ENCODE data around the gene ATXN2. TPM values are rescaled to one million over a fixed set of nuclear protein-coding genes. Genes with fewer than 3 reads are reported as not detected.

ATXN2 gene
- total RNA-seq, 1 experiment from 2014 or later, result 72.9 TPM

DNA sequence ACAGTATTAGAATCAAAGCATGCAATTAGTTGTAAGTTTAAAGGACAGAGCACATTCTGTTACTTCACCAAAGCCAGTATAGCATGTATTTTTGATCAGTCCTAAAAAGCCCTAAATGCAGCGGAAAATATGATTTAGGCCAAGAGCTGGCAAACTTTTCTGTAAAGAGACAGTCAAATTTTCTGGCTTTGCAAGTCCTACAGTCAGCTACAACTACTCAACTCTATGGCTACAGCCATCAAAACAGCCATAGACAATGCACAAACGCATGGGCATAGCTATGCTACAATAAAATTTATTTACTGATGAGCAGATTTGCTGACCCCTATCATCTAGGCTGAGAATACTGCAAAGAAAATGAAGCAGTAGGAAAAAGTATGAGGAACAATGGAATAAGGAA is 52.9 kb downstream of the ATXN2 start:
- WGBS (ENCODE audit: extremely low coverage, insufficient read length, low lambda C conversion rate), result no CpG with 5 or more reads among the region's 2 CpGs
- H3K9me3 Mint-ChIP-seq, result no peaks in the 10 kb centered on the region

More for the DNA sequence above, 52.9 kb downstream of the ATXN2 start:
- Histone ChIP-seq H4K8ac (replicated peaks; ENCODE audit: insufficient read length, low read depth, low read length) (no peak overlapping the region), H3K18ac (ENCODE audit: insufficient read length, low read depth, low read length) (no peak overlapping the region), H3K4me2 (ENCODE audit: insufficient read depth, insufficient read length, low read length) (no peak overlapping the region), H3K23me2 (ENCODE audit: insufficient read length, low read depth, low read length, poor library complexity, severe bottlenecking) (no peaks in the 10 kb centered on the region), H3K79me1 (ENCODE audit: insufficient read depth, low read depth, low read length, poor library complexity, severe bottlenecking) (peaks cover 2% of the 10 kb centered on the region), H2BK20ac (ENCODE audit: low read depth, low read length, poor library complexity, severe bottlenecking) (no peak overlapping the region), H4K20me1 (ENCODE audit: control insufficient read depth, insufficient read depth, insufficient read length) (no peaks in the 10 kb centered on the region), H4K5ac (ENCODE audit: insufficient read length, low read depth, low read length) (no peak overlapping the region), H3T11ph (ENCODE audit: low read length) (no peak overlapping the region), H2BK120ac (ENCODE audit: low read depth, low read length, poor library complexity, severe bottlenecking) (no peak overlapping the region), H4K91ac (ENCODE audit: insufficient read length, low read depth, low read length) (no peak overlapping the region), H3K9me3 (ENCODE audit: control insufficient read depth, low read depth, low read length) (no peaks in the 10 kb centered on the region), H3K4me1 (ENCODE audit: insufficient read depth, low read length) (no peaks in the 10 kb centered on the region), H3K14ac (ENCODE audit: insufficient read depth, low read length) (no peak overlapping the region), H2BK5ac (ENCODE audit: insufficient read length, low read length) (no peak overlapping the region), H3K23ac (ENCODE audit: insufficient read length, low read depth, low read length) (no peak overlapping the region), H3K79me2 (ENCODE audit: insufficient read depth, low read length) (no peaks in the 10 kb centered on the region), H3K27ac (ENCODE audit: insufficient read length, low read depth, low read length) (no peak overlapping the region), H3K9ac (ENCODE audit: extremely low read depth, insufficient read length, low read length) (no peak overlapping the region), H2AK5ac (ENCODE audit: insufficient read length, low read length) (no peak overlapping the region), H2AFZ (ENCODE audit: low read length) (no peak overlapping the region), H2BK12ac (ENCODE audit: insufficient read length, low read depth, low read length) (no peak overlapping the region), H2BK15ac (ENCODE audit: low read depth, low read length) (no peak overlapping the region), H3K27me3 (ENCODE audit: insufficient read depth, low read length) (no peaks in the 10 kb centered on the region), H3K4ac (ENCODE audit: low read depth, low read length) (no peak overlapping the region), H3K56ac (ENCODE audit: insufficient read length, low read depth, low read length) (no peak overlapping the region)
- Mint-ChIP-seq H3K27me3 (ENCODE audit: low read depth) (no peaks in the 10 kb centered on the region), H3K4me3 (no peak overlapping the region), H3K4me1 (peaks cover 2% of the 10 kb centered on the region in 2 experiments; a peak in 2 of 4 replicates), H3K27ac (peak overlapping the region in 1 of 3 experiments; percentile 24; a peak in 1 of 7 replicates), H3K36me3 (ENCODE audit: insufficient read depth in 1 of 3, low read depth in 3 of 3) (peaks cover 15 to 55% (median 50%) of the 10 kb centered on the region in 3 experiments; a peak in 6 of 7 replicates)
- no peak for DNase-seq
- TF ChIP-seq, protein P1, sequence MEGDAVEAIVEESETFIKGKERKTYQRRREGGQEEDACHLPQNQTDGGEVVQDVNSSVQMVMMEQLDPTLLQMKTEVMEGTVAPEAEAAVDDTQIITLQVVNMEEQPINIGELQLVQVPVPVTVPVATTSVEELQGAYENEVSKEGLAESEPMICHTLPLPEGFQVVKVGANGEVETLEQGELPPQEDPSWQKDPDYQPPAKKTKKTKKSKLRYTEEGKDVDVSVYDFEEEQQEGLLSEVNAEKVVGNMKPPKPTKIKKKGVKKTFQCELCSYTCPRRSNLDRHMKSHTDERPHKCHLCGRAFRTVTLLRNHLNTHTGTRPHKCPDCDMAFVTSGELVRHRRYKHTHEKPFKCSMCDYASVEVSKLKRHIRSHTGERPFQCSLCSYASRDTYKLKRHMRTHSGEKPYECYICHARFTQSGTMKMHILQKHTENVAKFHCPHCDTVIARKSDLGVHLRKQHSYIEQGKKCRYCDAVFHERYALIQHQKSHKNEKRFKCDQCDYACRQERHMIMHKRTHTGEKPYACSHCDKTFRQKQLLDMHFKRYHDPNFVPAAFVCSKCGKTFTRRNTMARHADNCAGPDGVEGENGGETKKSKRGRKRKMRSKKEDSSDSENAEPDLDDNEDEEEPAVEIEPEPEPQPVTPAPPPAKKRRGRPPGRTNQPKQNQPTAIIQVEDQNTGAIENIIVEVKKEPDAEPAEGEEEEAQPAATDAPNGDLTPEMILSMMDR (conservative IDR thresholded peaks at IDR 0.05), result no peak

All from H9 (cell line).